ENCODE results near the gene EEIG1. TPM values are rescaled to one million over a fixed set of nuclear protein-coding genes. Genes with fewer than 3 reads are reported as not detected.

EEIG1 gene
- total and polyA plus RNA-seq, 9 of the 15 experiments (the other 6 are each of a cell fraction or from before 2014, with no cell fraction given), result 0.17 to 16.7 (median 3.6) TPM

GRCh38 chr9:127981559-127982121, 851 bp upstream of the EEIG1 start (continued):
- 0 out of 2 replicates have a peak, but pooled peaks have one; percentile 13 for TF ChIP-seq SMARCA5 (IDR thresholded peaks at IDR 0.05)
- TF ChIP-seq NR2C2 (CRISPR knock-in tag; IDR thresholded peaks at IDR 0.05), result 0 out of 2 replicates have a peak, but pooled peaks have one; percentile 16
- TF ChIP-seq NR2C2 (tag; IDR thresholded peaks at IDR 0.05), result no peak
- TF ChIP-seq ZNF592 (IDR thresholded peaks at IDR 0.05), result peak; percentile 17; the same call in 1 of the 2 replicates
- TF ChIP-seq NFRKB (IDR thresholded peaks at IDR 0.05; ENCODE audit: low read depth), result 0 out of 2 replicates have a peak, but pooled peaks have one; percentile 8
- peak in 1 of 2 experiments; percentile 13; a peak in 1 of 4 replicates for TF ChIP-seq FOXK2 (conservative IDR thresholded peaks at IDR 0.05 in 1 of 2, IDR thresholded peaks at IDR 0.05 in 1 of 2; ENCODE audit: low read depth in 2 of 2)
- TF ChIP-seq RHOXF2B (CRISPR knock-in tag; conservative IDR thresholded peaks at IDR 0.05), result no peak
- TF ChIP-seq, protein P1, sequence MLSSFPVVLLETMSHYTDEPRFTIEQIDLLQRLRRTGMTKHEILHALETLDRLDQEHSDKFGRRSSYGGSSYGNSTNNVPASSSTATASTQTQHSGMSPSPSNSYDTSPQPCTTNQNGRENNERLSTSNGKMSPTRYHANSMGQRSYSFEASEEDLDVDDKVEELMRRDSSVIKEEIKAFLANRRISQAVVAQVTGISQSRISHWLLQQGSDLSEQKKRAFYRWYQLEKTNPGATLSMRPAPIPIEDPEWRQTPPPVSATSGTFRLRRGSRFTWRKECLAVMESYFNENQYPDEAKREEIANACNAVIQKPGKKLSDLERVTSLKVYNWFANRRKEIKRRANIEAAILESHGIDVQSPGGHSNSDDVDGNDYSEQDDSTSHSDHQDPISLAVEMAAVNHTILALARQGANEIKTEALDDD (IDR thresholded peaks at IDR 0.05), result peak; percentile 89
- 0 out of 4 replicates have a peak, but pooled peaks of 1 of the 2 experiments have one; percentile 46 for TF ChIP-seq ARNT (IDR thresholded peaks at IDR 0.05)
- 0 out of 2 replicates have a peak, but pooled peaks have one; percentile 7 for TF ChIP-seq PML (IDR thresholded peaks at IDR 0.05; ENCODE audit: low read length)

Measured in K562 (cell line).